ENCODE data around the gene GIT1.

Gene GIT1

DNA sequence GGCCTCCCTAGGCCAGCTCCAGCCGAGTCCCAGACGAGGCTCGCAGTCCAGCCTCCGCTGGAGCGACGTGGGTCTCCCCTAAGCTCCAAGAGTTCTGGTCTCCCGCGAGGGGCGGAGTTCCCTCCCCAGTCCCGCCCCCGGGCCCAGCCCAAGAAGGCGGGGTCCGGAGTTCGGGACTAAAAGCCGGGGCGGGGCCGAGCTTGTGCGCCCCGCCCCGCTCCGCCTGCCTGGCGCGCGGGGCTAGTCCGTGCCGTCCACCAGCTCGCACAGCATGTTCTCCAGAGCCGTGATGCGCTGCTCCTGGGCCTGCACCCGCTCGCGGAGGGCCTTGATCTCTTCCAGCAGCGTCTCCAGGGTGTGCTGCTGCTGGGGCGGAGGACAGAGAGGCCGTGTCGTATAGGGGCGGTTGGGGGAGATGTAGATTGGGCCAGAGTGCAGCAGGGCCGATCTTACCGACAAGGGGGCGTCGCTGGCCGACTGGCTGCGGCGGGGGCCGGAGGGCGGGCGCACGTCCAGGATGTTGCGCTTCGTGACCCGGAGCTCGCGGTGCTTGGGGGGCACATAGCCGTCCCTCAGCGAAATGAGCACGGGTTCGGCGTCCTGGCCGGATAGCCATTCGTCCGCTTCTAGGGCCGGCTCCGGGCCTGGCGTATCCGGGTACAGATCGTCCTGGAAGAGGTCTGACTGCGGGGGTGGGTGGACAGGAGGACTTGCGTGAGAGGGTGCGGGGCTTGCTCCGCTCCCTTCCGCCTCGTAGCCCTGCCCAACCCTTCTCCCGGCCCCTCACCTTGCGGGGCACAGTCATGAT is 26.2 kb upstream of the GIT1 start:
- DNase-seq: peak; percentile 85

DNA sequence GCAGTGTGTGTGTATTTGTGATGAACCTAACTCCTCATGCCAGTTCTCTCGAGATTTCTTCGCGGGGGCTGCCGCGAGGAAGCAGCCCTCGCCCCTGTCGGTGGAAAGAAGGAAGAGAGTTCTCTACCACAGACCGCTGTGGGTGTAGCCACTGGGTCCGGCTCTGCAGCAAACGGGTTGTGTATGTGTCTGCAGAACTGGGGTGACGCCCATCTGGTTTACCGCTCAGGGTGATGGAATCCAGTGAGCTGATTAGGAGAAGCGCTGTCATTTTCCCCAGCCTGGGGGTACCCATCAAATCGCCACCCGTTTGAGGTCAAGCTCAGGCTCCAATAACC is 25.6 kb upstream of the GIT1 start:
- peak; percentile 59 for DNase-seq

DNA sequence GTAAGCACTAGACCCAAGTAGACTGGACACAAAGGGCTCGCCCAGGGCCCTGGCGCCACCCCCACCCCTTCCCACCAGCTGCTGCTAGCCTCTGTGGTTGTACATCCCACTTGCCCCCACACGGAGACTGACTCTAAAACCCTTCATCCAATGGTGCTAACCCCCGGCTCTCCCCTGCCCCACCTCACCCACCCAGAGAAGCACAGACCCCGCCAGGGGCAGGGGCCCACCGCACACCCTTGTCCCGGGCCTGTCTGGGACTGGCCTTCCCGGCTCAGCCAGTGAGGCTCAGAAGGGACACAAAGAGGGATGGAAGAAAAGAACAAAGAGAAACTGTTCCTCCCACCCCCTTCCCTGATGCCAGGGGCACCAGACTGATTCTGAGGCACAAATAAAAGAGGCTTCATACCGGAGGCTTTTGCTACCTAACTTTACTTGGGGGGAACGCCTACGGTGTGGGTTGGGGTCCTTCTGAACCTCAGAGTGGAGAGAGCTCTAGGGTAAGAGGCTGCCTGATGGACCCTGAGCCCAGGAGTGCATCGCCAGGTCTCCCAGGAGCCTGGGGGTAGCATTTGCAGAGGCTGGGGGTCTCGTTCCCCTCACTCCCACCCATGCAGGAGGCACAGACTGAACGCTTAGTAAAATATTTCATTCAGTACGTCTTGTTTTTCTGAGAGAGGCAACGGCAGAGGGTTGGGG is 25.1 kb upstream of the GIT1 start:
- no peak for DNase-seq

DNA sequence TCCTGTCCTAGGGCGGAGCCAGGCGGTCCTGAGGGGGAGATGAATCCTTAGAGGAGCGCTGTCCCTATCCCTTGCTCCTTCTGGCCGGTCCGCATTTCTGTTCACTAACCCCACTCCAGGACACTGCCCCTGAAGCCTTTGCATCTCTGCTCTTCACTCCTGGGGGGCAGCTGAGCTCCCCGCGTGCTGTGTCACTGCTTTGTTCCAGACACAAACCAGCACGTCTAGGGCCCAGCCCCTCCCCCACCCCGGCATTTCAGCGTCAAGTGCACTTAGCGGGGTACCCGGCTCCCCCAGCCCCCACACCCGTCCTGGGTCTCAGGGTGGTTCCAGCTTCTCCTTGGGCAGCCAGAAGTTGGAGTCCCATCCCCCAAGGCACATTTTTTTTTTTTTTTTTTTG is 24.4 kb upstream of the GIT1 start:
- DNase-seq: no peak

DNA sequence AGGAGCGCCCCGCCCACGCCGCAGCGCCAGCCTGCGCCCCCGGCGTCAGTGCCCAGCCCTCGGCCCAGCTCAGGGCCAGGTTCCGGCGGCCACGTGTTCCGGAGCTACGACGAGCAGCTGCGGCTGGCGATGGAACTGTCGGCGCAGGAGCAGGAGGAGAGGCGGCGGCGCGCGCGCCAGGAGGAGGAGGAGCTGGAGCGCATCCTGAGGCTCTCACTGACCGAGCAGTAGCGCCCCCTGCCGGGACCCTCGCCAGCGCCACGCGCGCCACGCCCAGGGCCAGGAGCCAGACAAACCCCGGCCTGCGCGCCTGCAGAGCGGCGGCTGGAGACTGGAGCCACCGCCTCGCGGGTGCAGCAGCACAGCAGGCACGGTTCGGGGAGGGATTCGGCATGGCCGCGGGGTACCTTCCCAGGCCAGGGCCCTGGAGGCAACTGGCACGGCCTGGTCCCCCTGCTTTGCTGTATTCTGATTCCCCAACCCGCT is 23.9 kb upstream of the GIT1 start:
- peak; percentile 95 for DNase-seq

DNA sequence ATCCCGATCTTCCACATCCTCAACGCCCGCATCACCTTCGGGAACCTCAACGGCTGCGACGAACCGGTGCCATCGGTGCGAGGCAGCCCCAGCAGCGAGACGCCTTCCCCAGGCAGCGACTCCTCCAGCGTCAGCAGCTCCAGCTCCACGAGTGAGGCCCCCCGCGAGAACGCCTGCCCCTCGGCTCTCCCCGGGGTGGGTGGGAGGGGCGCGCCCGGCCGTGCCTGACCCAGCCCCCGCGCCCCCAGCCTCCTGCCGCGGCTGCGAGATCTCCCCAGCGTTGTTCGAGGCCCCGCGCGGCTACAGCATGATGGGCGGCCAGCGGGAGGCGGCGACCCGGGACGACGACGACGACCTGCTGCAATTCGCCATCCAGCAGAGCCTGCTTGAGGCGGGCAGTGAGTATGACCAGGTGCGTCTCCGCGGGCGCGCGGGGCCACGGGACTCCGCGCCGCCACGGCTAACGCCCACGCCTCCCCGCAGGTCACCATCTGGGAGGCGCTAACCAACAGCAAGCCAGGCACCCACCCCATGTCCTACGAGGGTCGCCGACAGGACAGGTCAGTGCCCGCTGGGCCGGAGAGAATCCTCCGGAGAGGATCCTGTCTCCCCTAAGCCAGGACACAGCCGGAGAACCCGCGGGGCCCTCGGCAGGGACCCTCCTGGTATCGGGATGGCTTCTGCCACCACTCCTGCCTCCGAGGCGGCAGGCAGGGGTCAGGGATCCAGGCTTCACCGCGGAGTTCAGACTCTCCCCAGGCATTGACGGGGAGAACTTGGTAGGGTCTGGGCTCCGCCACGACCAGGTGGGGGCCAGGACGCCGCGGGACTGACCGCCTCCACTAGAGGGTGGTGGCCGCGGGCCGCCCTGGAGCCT is 23.2 kb upstream of the GIT1 start:
- no peak for DNase-seq

DNA sequence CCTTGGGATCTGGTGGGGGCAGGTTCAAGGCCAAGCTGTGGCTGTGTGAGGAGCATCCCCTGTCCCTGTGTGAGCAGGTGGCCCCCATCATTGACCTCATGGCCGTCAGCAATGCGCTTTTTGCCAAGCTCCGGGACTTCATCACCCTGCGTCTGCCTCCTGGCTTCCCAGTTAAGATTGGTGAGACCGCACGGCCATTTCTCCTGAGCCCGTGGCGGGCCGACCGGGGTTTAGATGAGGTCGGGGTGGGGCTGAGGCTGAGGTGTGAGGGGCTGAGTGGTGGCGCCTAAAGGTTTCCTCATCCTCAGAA is 22.6 kb upstream of the GIT1 start:
- no peak for DNase-seq

DNA sequence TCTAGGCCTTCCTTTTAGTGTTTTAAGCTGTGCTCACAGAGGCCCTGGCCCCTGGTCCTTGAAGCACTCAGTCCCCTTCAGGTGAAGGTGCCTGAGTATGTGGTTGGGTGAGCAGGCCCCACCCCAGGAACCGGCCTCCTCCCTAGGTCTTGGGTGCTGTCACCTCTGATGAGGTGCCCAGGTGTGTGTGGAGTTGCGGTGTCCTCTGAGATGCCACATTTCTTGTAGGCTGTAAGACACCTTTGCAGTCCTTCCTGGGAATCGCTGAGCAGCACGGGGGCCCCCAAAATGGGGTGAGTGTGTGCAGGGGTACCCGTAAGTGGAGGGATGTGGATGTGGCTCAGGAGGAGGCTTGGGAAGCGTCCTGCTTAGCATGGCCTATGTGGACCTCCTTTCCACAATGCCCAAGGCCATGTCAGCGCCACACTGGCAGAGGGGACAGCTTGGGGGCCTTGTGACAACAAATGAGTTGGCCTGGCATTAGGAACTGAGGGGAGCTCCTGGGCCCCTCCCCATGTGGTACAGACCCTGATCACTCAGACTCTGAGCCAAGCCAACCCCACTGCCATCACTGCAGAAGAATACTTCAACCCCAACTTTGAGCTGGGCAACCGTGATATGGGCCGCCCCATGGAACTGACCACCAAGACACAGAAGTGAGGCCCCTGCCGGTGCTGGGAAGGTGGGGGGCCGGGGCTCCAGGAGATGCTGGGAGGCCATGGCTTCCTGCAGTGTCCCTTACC is 22.1 kb upstream of the GIT1 start:
- no peak for DNase-seq

DNA sequence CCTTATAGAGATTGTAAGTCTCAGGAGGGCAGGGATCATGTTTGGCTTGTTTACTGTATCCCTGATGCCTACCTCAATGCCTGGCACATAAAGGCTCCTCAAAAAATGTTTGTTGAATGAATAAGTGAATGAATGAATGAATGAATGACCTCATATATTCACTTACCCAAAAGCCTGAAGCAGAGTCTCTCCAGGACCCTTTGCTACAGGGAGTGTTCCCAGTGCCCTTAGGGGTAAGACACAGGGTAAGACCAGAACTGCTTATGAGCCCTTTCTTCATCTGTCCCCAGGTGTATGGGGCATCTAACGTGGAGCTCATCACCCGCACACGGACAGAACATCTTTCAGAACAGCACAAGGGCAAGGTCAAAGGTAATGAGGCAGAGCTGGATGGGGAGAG is 20.9 kb upstream of the GIT1 start:
- DNase-seq: no peak

DNA sequence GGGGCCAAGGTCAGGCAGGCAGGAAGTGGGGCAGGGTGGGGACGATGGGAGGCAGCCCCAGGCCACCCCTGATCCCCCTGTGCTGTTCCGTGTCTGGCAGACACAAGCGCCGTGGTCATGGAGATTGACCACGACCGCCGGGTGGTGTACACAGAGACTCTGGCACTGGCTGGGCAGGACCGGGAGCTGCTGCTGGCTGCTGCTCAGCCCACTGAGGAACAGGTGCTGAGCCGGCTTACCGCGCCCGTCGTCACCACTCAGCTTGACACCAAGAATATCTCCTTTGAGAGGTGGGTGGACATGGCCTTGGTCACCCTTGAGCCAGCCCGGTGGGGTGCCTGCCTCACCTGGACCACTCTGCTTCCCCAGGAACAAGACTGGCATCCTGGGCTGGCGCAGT is 19.5 kb upstream of the GIT1 start:
- no peak for DNase-seq

DNA sequence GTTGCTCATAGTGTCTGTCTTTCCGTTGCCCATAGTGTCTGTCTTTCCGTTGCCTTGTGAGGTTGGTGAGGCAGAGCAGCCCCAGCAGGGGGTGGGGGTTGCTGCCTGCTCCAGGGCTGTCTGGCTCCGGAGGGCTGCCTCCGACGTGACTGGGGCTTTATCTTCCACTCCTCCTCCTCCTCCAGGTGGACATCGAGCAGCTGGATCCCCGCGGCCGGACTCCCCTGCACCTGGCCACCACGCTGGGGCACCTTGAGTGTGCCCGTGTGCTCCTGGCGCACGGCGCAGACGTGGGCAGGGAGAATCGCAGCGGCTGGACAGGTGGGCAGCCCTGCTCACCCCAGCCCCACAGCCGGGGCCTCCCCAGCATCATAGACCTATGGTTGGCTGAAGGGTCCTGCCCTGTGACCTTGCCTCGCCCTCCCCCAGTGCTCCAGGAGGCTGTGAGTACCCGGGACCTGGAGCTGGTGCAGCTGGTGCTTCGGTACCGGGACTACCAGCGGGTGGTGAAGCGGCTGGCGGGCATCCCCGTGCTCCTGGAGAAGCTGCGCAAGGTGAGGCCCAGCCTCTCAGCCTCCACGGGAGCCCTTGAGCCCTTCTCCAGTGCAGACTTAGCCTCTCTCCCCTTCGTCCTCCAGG is 18.2 kb upstream of the GIT1 start:
- DNase-seq: no peak

DNA sequence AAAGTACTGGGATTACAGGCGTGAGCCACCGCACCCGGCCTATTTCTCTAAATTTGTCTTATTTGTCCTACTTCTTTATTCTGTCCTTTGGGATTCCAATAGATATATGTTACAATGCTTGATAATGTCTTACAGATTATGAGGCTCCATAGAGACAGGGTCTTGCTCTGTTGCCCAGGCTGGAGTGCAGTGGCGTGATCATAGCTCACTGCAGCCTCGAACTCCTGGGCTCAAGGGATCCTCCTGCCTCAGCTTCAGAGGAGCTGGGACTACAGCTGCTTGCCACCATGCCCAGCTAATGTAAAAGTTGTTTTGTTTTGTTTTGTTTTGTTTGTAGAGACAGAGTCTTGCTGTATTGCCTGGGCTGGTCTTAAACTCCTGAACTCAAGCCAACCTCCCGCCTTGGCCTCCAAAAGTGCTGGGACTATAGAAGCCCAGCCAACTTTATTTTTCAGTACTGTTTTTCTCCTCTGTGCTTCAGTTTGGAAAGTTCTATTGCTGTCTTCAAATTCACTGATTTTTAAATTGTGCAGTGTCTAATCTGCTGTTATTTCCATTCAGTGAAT is 13.7 kb upstream of the GIT1 start:
- DNase-seq: no peak

DNA sequence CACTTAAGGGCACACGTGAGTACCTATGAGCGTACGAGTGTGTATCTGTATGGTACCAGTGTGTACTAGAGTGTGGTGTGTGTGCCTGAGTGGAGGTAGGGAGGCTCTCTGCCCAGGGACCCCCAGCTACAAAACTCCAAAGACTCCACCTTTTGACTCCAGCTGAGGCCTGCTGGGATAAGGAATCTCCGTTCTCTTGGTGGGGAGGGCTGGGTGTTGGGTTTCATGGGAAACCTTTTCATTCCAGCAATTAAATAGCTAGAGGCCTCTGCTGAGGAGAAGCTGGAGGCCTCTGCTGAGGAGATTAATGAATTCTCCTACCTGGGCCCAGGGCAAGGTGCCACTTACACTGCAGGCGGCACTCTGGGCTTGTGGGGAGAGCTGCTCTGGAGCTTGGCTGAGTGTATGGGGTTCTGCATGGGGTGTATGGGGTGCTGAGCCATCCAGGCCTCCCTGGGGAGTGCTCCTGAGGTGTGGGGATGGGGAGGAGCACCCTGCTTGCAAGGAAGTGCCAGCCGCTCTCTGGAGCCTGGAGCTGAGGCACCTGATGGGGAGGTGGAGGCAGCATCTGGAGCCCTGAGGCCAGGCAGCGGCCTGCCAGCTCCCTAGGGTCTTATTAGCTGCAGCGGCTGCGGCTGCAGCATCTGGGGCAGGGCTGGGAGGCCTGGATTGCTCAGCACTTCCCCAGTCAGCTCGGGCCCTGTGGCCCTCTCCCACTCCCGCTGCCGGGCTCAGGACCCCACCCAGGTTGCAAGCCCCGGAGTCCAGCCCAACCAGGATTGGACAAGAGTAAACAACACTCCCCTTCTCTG is 8.1 kb upstream of the GIT1 start:
- DNase-seq: no peak

DNA sequence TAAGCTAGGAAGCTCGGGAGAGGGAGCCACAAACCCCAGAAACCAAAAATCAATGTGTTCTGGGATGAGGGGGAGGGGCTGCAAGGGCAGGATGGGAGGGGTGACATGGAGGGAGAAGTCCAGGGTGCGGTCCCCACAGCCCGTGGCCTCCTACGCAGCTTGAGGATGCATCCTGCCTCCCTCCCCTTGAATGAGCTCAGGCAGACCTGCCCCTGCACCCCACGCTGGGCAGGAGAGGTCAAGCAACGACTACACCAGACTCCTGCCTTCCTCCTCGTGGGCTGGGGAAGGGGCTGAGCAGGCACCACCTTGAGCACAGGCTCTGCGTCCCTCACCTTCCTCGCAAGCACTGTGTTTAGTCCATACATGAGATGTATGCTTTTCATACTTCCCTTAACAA is 7.4 kb upstream of the GIT1 start:
- DNase-seq: no peak

DNA sequence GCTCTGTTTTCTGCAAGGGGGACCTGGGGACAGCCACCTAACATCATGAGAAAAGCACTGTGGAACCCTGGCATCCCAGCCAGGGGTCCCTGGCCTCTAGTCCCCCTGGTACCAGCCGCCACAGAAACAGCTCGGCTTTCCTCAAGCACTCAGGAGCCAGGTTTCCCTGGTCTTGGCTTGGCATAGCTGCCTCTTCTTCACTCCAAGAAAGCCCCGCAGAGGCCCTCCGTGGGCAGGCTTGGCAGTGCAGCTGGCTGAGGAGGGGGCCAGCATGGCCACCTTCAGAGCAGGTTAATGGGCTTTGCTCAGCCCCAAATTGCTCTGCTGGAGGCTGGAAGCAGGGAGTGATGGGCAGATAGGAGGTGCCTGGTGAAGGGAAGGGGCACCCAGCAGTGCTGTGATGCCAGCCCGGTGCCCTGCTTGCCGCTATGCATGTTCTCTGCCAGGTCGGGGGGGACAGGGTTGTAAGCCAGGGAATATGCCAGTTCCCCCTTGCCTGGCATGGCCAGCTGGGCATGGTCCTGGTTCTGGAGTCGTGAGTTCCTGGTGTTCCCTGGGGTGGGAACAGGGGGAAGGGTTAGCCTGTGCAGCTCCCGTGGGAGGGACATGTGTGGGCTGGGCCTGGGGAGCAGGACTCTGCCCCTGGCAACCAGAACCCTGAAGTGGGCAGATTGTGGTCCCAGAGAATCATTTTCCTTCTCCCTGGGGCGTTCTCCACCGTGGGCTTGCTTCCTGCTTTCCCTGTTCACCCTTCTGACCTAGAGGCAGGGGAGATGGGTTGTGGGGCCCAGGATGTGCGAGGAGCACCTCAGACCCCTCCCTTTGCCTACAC is 6.7 kb upstream of the GIT1 start:
- DNase-seq: no peak

DNA sequence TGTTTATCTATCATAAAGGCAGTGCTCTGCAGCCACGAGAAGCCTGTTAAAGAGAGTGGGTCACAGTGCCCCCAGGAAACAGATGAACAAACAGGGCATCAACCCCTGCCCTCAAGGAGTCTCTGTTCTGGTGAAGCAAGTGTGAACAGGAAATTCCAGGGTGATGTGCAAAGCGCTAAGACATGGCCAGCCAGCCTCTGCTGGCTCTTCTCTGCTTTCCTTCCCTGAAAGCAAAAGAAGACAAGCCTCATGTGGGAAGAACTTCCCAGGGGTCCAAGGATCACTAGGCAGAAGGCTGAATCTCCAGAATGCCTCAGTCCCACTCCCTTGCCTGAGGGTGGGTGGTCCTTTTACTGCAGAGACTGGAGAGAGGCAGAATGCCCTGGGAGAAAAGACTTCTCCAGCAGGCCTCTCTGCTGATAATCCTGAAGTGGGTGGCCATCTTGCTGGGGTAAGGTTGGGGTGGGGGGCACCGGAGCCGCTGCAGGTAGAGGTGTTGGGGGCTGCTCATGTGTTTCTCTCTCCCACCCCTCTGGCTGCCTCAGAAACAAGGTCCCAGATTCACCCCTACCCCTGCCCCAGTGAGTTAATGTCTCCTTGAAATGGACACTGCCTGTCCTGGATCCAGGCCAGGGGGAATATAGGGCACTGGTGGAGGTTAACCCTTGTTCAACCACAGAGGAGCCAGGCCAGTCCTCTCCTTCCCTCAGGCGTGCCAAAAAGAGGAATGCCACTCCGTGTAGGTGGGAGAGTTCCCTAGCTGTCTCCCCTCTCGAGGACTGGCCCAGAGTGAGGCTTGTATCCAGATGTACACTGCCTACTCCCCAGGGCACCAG is 5.9 kb upstream of the GIT1 start:
- no peak for DNase-seq

DNA sequence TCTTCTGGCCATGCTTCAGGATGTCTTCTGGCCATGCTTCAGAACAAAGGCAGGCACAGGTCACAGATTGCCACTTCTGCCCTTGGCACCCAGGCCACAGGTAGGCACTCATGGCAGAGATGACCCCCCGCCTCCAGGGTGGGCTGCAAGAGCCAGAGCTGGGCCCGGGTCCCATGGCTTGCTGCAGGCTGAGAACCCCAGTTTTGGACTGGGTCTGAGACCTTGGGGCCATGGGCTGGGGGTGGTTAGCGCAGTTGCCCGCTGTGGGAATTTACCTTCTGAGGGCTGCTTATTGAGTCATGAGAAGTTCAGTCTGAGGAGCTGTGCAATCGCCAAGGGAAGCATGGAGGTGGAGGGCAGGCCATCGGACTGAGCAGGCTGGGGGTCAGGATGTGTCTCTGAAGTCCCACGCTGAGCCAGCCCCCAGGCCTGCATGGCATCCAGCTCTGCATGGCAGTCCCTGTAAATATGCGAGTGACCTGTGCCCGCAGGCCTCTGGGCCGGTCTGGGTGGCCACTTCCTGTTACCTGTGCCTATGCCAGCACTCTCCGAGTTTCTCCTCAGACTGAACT is 5.2 kb upstream of the GIT1 start:
- DNase-seq: no peak

DNA sequence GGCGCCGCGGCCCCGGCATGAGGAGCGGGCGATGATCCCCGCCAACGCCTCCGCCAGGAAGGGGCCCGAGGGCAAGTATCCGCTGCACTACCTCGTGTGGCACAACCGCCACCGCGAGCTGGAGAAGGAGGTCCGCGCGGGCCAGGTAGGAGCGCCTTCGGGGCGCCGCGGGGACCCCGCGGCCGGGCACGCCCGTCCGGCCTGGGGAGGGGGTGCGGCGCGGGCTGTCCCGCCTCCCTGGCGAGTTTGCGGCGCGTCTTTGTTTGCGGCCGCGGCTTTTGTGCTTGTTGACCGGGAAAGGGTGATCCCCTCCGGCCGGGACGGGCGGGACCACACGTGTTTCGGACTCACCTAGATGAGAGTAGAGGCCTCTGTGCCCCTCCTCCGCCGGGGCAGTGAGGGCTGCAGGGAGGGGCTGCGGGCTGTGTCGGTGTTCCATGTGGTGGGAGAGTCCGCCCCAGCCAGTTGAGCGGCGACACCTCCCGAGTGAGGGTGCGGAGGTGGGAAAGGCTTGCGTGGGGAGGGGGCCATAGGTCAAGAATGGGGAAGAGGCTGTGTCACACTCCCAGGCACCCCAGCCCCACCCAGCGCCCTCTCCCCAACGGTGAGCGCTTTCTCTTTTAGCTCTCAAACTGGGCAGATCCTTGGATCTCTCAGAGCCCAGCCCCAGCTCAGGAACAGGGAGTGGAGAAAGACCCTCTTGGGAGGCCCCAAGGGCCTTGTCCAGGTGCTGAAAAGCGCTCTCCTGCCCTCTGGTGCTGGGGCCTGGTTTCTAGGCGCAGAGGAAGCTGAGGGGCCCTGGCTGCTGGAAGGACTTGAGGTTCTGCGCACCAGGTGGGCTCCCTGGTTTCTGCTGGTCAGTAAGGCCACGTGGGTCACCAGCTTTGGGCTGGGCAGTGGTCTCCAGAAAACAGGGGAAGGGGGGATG is 4.4 kb upstream of the GIT1 start:
- DNase-seq: no peak
